IPS-18a (cell line): ENCODE measurements around the gene GNAT2.

Experiments
- H3K27ac ChIP-seq: one replicate; pipeline ENCODE4 v1.5.1; 2013; ENCODE audit warnings: low read length
- H3K27me3 ChIP-seq: one replicate; pipeline ENCODE4 v1.6.1; 2013; ENCODE audit warnings: mild to moderate bottlenecking, low read length; ENCODE audit not compliant: control insufficient read depth, insufficient read depth
- H3K36me3 ChIP-seq: one replicate; pipeline ENCODE4 v1.6.1; 2013; ENCODE audit warnings: low read depth, low read length; ENCODE audit not compliant: control insufficient read depth
- H3K4me1 ChIP-seq: one replicate; pipeline ENCODE4 v1.6.1; 2013; ENCODE audit warnings: low read depth, low read length; ENCODE audit not compliant: control insufficient read depth
- H3K4me3 ChIP-seq: one replicate; pipeline ENCODE4 v1.5.1; 2013; ENCODE audit warnings: low read length
- H3K9ac ChIP-seq: one replicate; pipeline ENCODE4 v1.6.1; 2013; ENCODE audit warnings: mild to moderate bottlenecking, low read length, moderate library complexity
- H3K9me3 ChIP-seq: one replicate; pipeline ENCODE4 v1.6.1; 2013; ENCODE audit warnings: low read depth, low read length; ENCODE audit not compliant: control insufficient read depth

GNAT2 gene

DNA sequence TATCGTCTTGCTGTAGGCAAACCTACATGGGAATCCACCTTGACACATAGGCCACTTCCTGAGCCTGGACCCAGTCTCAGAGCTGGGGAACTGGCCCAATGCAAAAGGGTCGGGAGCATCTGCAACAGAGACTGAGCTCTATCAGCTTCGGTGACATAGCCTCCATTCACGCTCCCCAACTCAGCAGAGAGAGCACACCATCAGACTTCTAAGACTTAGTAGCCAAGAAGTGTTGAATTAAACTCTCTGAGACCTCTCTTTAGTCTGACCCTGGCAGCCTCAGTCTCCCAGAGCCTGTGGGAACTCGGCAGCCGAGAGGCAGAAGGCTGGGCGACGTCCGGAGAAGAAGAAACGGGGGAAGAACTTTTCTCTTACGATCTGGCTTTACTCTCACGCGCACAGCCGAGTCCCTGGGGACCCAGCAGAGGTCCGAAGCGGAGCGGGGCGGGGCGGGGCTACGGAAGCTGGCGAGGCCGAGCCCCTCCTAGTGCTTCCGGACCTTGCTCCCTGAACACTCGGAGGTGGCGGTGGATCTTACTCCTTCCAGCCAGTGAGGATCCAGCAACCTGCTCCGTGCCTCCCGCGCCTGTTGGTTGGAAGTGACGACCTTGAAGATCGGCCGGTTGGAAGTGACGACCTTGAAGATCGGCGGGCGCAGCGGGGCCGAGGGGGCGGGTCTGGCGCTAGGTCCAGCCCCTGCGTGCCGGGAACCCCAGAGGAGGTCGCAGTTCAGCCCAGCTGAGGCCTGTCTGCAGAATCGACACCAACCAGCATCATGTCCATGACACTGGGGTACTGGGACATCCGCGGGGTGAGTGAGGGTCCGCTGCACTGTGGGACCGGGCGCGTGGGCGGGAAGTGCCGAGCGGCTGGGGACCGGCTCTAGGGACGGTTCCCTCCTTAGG is 36.5 kb upstream of the GNAT2 start, which contains the start of gene GSTM4:
TSS of gene GSTM4 (plus strand) at position 485 of the 905 bp plus-strand sequence. CDS start at position 776, 291 bp downstream.
- H3K9ac ChIP-seq: peak within 1 kb of the TSS; percentile 61
- no peaks in the 10 kb centered on the region for H3K4me1 ChIP-seq
- H3K27me3 ChIP-seq: peaks cover 24% of the 10 kb centered on the region
- no peaks in the 10 kb centered on the region for H3K9me3 ChIP-seq
- H3K27ac ChIP-seq: no peak within 1 kb of the TSS
- H3K36me3 ChIP-seq: no peaks in the 10 kb centered on the region
- peak within 1 kb of the TSS; percentile 83 for H3K4me3 ChIP-seq

DNA sequence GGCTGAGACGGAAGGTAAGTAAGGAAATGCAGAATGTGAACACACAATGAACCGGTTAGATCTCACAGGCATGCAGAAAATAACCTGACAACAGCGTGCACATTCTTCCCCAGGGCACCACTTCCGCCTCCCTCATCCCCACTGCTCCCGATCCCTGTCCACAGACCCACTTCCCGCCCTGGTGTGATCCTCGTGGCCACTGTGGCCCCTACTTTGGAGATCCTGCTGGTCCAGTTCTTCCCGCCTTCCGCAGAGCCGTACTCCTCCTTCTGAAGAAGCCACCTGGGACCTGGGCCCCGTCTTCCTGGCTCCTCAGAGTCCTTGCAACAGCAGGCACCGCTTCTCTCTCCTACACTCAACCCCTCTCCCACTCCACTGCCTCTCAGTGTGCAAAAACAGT is 35.1 kb upstream of the GNAT2 start:
- H3K4me3 ChIP-seq: no peak overlapping the region
- no peak overlapping the region for H3K27ac ChIP-seq

DNA sequence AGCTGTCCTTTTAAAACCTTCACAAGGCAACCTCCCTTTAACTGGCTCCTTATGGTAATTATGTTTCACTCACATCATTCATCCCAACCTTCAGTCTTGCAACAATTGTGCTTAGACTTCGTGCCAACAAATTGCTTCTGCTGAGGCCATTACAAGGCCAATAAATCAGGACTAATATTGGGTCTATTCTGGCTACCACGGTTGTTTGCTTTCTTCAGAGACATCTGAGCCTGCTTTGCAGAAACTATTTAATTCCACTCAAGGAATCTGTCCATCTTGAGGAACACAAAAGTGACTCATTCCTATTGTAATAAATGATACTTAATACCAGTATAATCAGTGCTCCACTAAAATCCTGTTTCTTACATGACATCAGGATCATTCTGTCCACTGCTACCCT is 33.9 kb upstream of the GNAT2 start:
- Histone ChIP-seq H3K4me1 (no peaks in the 10 kb centered on the region), H3K27ac (no peak overlapping the region)

More for the DNA sequence above, 35.1 kb upstream of the GNAT2 start:
- no peaks in the 10 kb centered on the region for H3K4me1 ChIP-seq
- H3K27me3 ChIP-seq: peaks cover 26% of the 10 kb centered on the region
- no peak overlapping the region for H3K9ac ChIP-seq
- H3K36me3 ChIP-seq: no peaks in the 10 kb centered on the region
- H3K9me3 ChIP-seq: no peaks in the 10 kb centered on the region

GRCh38 chr1:109652402-109652801 is 33.0 kb upstream of the GNAT2 start:
- H3K27me3 ChIP-seq: peaks cover 26% of the 10 kb centered on the region
- no peaks in the 10 kb centered on the region for H3K36me3 ChIP-seq
- H3K4me3 ChIP-seq: no peak overlapping the region
- H3K9ac ChIP-seq: no peak overlapping the region
- H3K9me3 ChIP-seq: no peaks in the 10 kb centered on the region
- H3K4me1 ChIP-seq: no peaks in the 10 kb centered on the region
- no peak overlapping the region for H3K27ac ChIP-seq

More for the DNA sequence above, 33.9 kb upstream of the GNAT2 start:
- Histone ChIP-seq H3K9me3 (no peaks in the 10 kb centered on the region), H3K4me3 (no peak overlapping the region), H3K36me3 (no peaks in the 10 kb centered on the region), H3K27me3 (peaks cover 26% of the 10 kb centered on the region), H3K9ac (no peak overlapping the region)

GRCh38 chr1:109650609-109651008 is 31.2 kb upstream of the GNAT2 start:
- no peak overlapping the region for H3K4me3 ChIP-seq
- H3K27me3 ChIP-seq: peaks cover 26% of the 10 kb centered on the region

GRCh38 chr1:109649491-109649914 is 30.1 kb upstream of the GNAT2 start:
- Histone ChIP-seq H3K4me1 (no peaks in the 10 kb centered on the region), H3K27ac (no peak overlapping the region), H3K4me3 (no peak overlapping the region)

More at GRCh38 chr1:109650609-109651008, 31.2 kb upstream of the GNAT2 start:
- H3K9me3 ChIP-seq: no peaks in the 10 kb centered on the region
- H3K4me1 ChIP-seq: no peaks in the 10 kb centered on the region
- H3K9ac ChIP-seq: no peak overlapping the region
- H3K36me3 ChIP-seq: no peaks in the 10 kb centered on the region
- no peak overlapping the region for H3K27ac ChIP-seq

DNA sequence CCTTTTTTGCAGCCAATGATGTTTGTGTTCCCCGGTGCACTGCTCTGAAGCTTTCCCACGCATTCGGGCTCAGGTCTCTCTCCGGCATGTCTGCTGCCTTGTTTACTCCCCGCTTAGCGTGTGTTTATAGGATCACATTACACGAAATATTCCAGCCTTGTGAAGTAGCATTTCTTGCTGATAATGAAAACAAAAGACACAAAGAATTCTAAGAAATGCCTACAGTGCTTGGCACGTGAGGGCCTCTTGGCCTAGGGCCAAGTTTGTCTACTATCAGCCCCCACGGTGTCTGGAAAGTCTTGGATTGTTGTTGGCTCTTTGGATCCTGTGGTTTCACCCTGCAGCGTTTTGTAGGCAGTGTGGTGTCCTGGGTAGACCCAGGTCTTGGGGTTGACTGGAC is 25.3 kb upstream of the GNAT2 start:
- H3K27me3 ChIP-seq: no peaks in the 10 kb centered on the region
- H3K9ac ChIP-seq: no peak overlapping the region
- H3K27ac ChIP-seq: no peak overlapping the region
- H3K36me3 ChIP-seq: no peaks in the 10 kb centered on the region
- no peaks in the 10 kb centered on the region for H3K9me3 ChIP-seq
- H3K4me1 ChIP-seq: no peaks in the 10 kb centered on the region
- no peak overlapping the region for H3K4me3 ChIP-seq

More at GRCh38 chr1:109649491-109649914, 30.1 kb upstream of the GNAT2 start:
- H3K36me3 ChIP-seq: no peaks in the 10 kb centered on the region
- H3K27me3 ChIP-seq: peaks cover 15% of the 10 kb centered on the region
- H3K9ac ChIP-seq: no peak overlapping the region
- no peaks in the 10 kb centered on the region for H3K9me3 ChIP-seq

DNA sequence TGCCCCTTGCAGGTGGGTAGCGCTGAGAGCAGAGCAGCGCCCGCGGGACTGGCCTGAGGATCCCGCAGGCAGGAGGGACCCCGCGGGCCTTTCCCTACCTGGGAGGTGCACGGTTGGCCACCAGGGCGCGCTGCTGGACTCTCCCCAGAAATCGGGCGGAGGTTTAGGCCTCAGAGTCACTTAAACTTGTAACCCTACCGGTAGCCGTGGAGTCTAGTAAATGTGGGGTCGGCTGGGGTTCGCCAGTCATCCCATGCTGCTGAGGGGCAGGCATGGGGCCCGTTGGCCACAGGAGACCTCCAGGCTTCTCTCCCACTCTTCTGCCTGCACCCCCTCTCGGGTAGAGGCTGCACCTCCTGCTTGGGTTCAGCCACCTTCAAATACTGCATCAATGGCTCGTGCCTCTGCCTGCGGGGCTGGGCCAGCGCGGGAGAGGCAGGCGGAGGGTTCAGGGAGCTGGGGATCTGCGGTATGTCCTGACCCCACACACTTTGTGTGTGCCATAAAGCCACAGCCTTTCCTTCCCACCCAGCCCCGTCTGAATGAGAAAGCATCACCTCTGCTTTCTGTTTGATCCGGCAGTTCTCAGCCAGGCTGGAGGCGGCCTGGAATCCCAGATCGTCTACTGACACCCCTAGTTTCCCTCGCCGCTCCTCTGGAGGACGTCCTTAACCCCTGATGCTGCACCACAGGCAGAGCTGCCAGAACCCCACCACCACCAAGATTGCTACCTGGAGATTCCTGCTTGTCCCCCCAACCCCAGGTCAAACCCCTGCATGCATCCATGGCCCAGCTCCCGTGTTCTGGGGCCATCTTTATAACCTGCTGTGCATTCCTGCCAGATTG is 24.2 kb upstream of the GNAT2 start:
- Histone ChIP-seq H3K9me3 (no peaks in the 10 kb centered on the region), H3K4me1 (no peaks in the 10 kb centered on the region), H3K27me3 (no peaks in the 10 kb centered on the region), H3K9ac (no peak overlapping the region), H3K27ac (no peak overlapping the region), H3K36me3 (no peaks in the 10 kb centered on the region), H3K4me3 (no peak overlapping the region)

DNA sequence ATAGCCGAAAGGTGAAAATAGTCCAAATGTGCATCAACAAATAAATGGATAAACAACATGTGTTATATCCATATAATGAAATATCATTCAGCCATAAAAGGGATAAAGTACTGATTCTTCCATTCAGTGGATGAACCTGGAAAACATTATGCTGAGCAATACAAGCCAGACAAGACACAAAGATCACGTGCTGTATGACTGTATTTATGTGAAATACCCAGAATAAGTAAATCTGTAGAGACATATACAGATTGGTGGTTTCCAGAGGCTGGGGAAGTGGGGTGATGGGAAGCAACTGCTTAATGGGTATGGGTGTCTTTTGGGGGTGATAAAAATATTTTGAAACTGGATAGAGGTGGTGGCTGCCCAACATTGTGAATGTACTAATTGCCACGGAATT is 23.2 kb upstream of the GNAT2 start:
- Histone ChIP-seq H3K9ac (no peak overlapping the region), H3K27ac (no peak overlapping the region), H3K9me3 (no peaks in the 10 kb centered on the region), H3K27me3 (no peaks in the 10 kb centered on the region), H3K4me1 (no peaks in the 10 kb centered on the region), H3K4me3 (no peak overlapping the region), H3K36me3 (no peaks in the 10 kb centered on the region)

- no peak overlapping the region for H3K9ac ChIP-seq
- no peaks in the 10 kb centered on the region for H3K27me3 ChIP-seq
- H3K9me3 ChIP-seq: no peaks in the 10 kb centered on the region
- no peaks in the 10 kb centered on the region for H3K36me3 ChIP-seq
- no peaks in the 10 kb centered on the region for H3K4me1 ChIP-seq
- no peak overlapping the region for H3K27ac ChIP-seq
- H3K4me3 ChIP-seq: no peak overlapping the region
Observed at GRCh38 chr1:109641861-109642260, 22.4 kb upstream of the GNAT2 start.

DNA sequence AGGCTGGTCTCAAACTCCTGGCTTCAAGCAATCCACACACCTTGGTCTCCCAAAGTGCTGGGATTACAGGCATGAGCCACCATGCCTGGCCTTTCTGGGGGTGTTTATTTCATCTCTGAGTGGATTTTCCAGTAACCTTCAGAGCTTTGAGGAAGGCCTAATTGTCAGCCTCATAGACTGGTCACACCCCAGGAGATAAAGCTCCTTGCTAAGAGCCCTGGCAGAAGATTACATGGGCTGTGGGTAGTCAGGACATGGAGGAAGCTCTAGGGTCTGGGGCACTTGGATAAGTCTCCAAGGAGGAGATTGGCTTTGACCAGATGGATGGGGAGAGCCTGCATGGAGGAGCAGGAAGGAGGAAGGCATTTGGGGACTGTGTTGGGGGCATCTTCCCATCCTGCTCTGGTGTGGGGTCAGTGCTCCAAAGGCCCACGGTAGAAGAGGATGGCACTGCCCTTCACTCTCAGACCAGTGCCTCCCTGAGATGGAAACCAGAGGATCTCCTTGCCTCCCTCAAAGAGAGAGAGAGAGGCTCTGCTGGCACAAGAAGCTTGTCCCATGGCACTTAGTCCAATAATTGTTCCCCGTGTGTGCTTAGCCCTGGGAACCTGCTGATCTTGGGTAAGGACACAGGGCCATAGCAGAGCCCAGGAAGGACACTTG is 21.8 kb upstream of the GNAT2 start:
- Histone ChIP-seq H3K27me3 (no peaks in the 10 kb centered on the region), H3K36me3 (no peaks in the 10 kb centered on the region)

More for the DNA sequence above, 21.8 kb upstream of the GNAT2 start:
- Histone ChIP-seq H3K27ac (no peak overlapping the region), H3K9me3 (no peaks in the 10 kb centered on the region), H3K4me1 (peaks cover 6% of the 10 kb centered on the region), H3K9ac (no peak overlapping the region), H3K4me3 (no peak overlapping the region)
